ENCODE data around the gene BOD1L2.

BOD1L2 gene

GRCh38 chr18:57146956-57147636 is at the start of gene BOD1L2:
Gene BOD1L2, plus strand, starts transcription at chr18:57147087. Its CDS starts 226 bp downstream, at chr18:57147313.
- DNase-seq: no peak

- DNase-seq: peak; percentile 2
Measured at GRCh38 chr18:57107140-57107832, 39.6 kb upstream of the BOD1L2 start.

DNA sequence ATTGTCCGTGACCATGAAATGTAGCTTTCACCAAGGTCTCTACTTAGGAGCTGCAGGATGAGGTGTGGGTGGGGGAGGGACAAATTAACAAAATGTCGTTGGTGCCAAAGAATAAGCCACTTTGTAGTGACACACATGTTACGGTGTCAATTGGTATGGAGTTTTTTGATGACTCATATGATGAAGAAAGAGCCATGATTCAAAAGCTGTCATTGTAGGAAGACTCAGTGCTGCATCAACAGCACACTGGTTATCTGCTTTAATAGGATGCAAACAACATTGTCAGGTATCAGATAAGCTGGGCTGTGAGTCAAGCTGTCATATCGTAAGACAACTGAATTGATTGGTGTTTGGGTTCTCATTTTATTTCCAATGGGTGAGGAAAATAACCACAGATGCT is 36.6 kb upstream of the BOD1L2 start:
- DNase-seq: peak; percentile 1

DNA sequence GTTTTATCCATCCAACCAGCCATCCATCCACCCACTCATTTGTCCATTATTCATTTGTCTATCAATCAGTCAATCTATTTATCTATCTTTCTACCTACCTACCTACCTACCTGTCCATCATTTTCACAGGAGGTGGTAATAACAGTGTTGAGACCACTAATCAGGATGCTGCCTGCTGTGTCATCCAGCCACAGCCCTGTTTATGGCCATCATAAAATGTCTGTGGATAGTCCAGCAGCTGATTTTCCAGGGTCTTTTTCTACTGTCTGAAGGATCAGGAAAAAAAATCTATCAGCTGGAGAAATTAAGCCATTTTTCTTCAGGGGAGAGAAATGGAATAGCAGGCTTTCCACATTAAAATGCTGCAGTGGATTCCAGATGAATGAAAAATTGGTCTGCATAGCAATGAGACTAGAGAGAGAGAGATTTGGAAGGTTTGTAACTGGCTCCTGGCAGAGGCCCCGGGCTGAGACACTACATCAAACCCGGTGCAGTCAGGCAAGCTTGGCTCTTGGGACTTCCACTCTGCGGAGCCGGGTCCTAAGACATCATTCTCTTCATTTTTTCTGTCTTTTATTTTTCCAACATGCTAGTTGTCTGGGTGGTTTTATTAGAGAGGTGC is 33.0 kb upstream of the BOD1L2 start:
- DNase-seq: no peak

DNA sequence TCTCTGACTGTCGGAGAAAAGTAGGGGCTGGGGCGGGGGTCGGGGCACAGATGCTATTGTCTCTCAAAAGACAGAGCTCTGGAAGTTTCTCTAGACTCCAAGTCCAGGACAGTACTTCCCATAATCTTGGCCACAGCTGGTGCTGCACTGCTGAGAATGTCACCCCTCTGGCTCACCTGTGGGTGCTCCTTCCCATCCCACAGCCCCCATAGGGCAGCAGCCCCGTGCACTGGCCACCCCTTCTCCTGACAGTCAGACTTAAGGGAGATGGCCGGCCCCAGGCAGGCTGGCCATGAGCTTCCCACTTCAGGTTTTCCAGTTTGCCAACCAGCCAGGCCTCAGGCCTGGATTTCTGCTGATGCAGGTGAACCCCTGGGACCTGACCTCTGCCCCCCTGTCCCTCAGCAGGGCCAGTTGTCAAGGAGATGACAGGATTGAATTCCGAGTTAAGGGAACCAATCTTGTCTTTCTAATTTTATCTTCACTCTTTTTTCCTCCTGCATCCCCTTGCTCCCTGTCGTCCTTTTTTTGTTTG is 30.2 kb upstream of the BOD1L2 start:
- no peak for DNase-seq

DNA sequence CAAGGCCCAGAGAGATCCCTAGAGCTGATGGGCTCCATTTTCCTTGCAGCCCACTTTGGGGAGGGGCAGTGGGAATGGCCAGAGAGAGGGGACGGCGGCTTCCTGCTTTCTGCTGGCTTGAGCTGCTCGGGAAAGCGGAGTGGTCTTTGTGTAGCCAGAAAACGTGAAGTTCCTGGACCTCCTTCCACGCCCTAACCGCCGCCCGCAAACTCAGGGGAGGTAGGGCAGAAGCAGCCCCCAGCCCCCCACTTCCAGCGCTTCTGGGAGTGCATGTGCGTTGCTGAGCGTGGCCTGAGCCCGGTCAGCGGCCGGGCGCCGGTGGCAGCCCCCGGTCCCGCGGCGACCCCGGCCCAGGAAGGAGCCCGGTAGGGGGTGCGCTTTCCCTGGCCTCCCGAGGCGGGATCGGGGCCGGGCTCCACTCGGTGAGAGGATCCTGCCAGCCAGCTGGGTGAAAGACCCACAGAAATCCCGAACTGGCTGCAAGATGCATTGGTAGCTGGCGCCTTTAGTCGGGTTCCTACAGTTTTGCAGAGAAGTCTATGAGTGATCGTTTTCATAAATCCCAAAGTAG is 25.3 kb upstream of the BOD1L2 start:
- no peak for DNase-seq

DNA sequence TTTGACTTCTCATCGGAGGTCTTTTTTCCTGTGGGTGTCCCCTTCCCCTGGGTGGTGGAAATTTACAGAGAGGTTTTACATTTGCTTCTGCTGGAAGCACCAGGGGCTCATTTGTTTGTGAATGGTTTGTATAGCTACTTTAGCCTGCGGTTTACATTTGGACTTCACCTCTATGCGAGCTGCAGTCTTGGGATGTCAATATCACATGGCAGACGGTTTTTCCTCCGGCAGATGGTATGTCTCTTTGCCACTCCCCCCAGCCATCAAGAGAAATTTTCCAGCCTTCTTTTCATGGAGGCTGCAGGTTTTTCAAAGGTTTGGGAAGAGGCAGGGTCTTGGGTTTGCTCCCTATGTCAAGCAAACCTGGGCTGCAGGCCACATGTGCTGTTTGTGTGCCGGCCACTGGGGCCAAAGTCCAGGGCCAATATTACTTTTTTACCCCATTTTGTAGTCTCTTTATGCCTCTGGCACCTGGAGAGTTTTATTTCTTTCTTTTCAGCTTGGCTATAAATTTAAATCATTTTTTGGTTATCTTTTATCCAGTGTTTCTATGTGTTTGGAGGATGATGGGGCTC is 23.9 kb upstream of the BOD1L2 start:
- DNase-seq: no peak

GRCh38 chr18:57125627-57126026 is 21.3 kb upstream of the BOD1L2 start:
- no peak for DNase-seq

DNA sequence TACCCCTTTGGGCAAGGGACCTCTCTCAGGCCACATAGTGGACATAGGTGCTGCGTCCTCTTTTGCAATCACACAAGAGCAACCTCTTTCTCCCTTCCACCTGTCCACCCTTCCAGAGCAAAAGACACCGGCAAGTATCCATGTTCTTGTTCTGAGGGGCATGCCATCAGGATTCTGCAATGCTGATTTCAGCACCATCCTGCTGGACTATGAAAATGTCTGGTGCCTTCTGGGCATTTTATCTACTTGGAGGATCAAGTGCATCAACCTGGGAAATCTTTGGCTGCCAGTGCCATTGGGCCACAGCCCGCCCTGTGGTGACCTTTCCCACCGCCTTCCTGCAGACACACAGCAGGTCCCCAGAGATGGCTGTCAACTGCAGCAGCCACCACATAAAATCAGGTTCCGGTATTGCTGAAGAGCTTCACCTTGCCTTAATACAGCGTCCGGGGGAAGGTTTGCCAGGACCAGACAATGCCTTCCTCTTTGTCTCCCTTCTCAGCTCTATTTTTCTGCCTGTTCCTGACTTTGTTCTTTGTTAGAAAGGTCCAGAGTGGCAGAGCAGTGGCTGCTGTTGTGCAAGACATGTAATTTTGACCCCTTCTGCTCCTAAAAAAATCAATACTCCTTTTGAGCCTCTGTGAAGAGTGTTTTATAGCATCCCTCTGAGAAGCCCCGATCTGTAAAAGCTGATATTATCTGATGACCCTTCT is 18.5 kb upstream of the BOD1L2 start:
- DNase-seq: no peak

DNA sequence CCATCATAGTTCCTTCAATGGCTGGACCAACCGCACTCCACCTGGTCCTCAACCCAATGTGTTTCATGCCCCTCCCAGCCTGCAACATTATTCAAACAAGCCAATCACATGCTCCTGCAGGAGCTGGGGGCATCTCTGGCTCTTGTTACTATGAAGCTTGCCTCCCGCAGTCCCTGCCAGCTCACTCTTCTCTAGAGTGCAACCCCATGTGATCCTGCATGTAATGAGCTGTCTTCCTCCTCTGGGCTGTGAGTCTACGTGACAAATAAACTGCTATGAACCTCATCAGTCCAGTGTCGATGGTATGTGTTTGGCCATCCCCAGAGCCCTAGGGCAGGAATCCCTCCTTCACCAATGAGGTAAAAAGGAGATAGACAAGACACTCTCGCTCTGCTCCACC is 15.8 kb upstream of the BOD1L2 start:
- no peak for DNase-seq

- no peak for DNase-seq
Measured at GRCh38 chr18:57131782-57132181, 15.1 kb upstream of the BOD1L2 start.

GRCh38 chr18:57134618-57135135 is 12.2 kb upstream of the BOD1L2 start:
- DNase-seq: no peak

GRCh38 chr18:57135699-57136098 is 11.2 kb upstream of the BOD1L2 start:
- no peak for DNase-seq

DNA sequence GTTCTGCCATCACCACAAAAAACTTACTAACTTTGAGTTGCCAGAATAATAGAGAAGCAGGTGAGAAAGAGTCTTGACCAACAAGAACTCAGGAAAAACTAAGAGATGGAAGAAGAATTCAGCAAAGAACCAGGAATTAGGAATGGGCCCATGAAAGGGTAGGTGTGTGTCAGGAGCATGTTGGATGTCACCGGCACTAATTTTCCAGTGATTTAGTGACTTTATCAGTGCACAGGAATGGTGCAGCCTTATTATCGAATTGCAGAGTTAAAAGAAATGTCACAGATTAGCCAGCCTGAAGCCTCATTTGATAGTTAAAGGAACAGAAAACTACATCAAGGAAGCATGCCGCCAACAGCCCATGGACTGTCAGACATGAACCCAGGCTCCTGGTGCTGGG is 9.0 kb upstream of the BOD1L2 start:
- no peak for DNase-seq

DNA sequence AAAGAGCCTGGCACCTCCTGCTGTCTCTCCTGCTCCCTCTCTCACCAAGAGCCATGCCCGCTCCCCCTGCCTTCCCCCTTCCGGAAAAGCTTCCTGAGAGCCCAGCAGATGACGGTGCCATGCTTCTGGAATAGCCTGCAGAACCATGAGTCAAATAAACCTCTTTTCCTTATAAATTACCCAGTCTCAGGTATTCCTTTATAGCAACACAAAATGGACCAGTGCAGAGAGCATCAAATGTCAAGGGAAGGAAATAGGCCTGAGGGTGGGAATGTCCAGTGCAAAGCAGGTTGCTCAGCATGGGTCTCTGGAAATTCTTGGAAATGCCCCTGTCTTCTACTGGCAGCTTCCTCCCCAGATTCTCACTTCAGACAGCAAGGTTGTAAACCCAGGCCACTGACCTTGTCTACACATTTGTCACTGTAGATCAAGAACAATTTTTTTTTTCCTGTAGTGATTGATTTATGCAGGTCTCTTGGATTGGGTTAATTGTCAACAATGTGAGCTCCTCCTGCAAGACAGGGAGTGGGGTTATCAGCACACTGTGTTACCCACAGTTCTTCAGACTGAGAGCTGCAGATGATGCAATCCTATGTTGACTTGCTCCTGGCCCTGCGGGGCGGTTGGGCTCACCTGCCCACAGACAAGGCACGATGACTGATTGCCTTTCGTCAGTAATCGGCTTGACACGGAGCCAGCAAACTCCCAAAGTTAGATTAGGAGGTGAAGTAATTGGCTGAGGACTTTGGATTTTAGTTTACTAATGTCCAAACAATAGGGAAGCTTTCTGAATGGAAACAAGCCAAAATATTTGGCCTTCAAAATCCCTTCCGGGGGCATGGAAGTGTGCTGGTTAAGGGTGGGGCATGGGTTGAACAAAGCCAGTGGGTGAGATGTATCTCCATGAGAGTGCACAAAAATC is 5.4 kb upstream of the BOD1L2 start:
- no peak for DNase-seq

DNA sequence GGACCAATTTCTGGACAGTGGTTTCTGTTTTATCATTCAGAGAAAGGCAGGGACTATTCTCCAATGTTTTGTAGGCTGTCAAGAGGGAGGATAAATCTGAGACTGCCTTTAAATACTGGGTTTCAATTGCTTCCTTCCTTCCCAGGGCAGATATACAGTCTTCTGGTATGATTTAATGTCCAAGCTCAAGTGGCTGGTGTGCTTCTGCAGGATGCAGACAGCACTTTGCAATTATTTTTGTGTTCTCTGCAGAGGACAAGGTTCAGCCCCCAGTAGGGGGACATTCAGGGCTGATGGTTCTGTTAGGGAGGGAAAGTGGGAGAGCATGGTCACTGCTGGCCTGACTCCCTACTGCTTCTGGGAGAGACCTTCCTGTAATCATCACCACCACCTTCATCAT is 4.6 kb upstream of the BOD1L2 start:
- DNase-seq: no peak

- no peak for DNase-seq
Measured at GRCh38 chr18:57143265-57143664, 3.6 kb upstream of the BOD1L2 start.

DNA sequence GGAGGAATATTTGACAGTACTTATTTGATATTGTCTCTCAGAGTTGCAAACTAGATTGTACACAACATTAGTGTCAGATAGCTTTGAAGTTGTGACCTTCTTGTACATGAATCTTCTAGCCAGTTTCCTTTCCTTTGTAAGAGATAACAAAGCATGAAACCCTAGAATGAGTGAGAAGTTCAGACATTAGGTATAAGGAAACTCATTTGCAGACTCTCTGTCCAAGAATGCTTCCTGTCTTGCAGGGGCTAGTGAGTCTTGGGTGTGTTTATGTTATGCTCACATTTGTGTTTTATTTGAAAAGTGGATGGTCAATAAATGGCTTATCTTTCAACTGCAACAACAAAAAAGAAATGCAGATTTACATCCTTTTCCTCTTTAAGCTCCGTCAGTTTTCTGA is 1.4 kb downstream of the BOD1L2 start:
- peak; percentile 8 for DNase-seq

DNA sequence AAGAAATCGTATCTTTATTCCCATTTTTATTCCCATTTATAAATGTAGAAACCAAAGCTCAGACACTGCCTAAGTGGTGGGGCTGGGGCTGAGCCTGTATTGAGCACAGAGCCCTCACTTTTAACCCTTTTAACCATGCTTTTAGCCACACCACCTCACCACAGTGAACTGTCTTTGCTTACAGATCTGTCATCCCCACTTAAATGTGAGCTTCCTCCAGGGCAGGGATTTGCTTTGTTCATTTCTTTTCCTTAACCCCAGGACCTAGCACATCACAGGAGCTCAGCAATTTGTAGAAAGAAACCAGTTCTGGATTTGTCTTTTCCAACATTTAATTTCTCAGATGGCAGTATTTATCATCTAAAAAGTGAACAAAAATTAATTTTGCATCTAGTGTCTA is 2.2 kb downstream of the BOD1L2 start:
- no peak for DNase-seq

GRCh38 chr18:57149531-57149930 is 2.6 kb downstream of the BOD1L2 start:
- no peak for DNase-seq

- no peak for DNase-seq
Measured at GRCh38 chr18:57150081-57150480, 3.2 kb downstream of the BOD1L2 start.

Data from activated CD4-positive, alpha-beta T cell treated with anti-CD3 and anti-CD28 coated beads, Interleukin-10, Interleukin-2, amounts not matched to agents 100 ng/mL and 50 ng/mL, durations not matched to agents 16 hours and 8 hours (primary cell).